Stimulated activated memory B cell treated with anti-CD40 and anti-IgM and Interleukin-4, amounts not matched to agents 10 μg/mL and 1 μg/mL and 100 μg/mL, for 72 hours (primary cell): Measurements from ENCODE around the gene PEX11A.
"Not testable (repeated sequence)": the region's sequence is repeated elsewhere in the genome, so short reads cannot be mapped to it uniquely, and the experiment has no call there.

ENCODE experiments used
- ATAC-seq: fragments of 150-1000 bp; cut with Tn5 transposase; 2 replicates; pipeline ENCODE4 v1.10.0; 2021
- H3K27ac Mint-ChIP-seq: one replicate; pipeline ENCODE4 v1.8.0; 2022; ENCODE audit warnings: mild to moderate bottlenecking, mixed read lengths
- H3K27me3 Mint-ChIP-seq: one replicate; pipeline ENCODE4 v1.8.0; 2022; ENCODE audit warnings: mixed read lengths
- H3K36me3 Mint-ChIP-seq: one replicate; pipeline ENCODE4 v1.8.0; 2022; ENCODE audit warnings: mixed read lengths
- H3K4me1 Mint-ChIP-seq: one replicate; pipeline ENCODE4 v1.8.0; 2022; ENCODE audit warnings: mixed read lengths
- H3K4me3 Mint-ChIP-seq: one replicate; pipeline ENCODE4 v1.8.0; 2022; ENCODE audit warnings: mild to moderate bottlenecking, moderate library complexity, mixed read lengths
- H3K9me3 Mint-ChIP-seq: one replicate; pipeline ENCODE4 v1.8.0; 2022; ENCODE audit warnings: mixed read lengths

Gene PEX11A

DNA sequence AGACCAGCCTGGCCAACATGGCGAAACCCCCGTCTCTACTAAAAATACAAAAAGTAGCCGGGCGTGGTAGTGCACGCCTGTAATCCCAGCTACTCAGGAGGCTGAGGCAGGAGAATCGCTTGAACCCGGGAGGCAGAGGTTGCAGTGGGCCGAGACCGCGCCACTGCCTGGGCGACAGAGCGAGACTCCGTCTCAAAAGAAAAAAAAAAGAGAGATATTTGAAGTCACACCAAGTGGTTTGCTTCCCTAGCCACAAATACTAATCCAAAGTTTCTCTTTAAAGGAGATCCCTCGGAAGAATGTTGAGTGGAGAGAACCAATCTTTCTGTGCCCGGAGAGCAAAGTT is 651 bp downstream of the PEX11A start:
- H3K27me3 Mint-ChIP-seq, H3K36me3 Mint-ChIP-seq, ATAC-seq, H3K9me3 Mint-ChIP-seq: not testable (repeated sequence)
- peaks cover 13% of the 10 kb centered on the region for H3K4me1 Mint-ChIP-seq
- peak overlapping the region; percentile 85 for H3K4me3 Mint-ChIP-seq
- H3K27ac Mint-ChIP-seq: peak overlapping the region; percentile 78

DNA sequence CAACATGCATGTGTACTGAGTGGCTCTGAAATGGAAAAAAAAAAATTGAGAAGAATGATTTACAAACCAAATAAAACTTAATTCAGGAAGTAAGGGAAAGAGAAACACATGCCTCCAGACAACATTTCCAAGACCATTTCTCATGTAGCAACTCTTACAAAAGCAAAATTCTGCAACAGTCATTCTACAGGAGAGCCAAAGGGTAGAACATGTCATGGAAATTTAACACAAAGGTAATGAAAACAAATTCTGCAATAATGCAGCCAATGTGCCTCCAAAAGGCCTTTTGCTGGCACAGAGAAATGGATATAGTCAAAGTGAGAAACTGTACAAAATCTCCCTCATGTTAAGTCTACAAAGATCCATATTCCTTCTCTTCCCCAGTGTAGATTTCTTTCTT is 4.0 kb downstream of the PEX11A start:
- H3K9me3 Mint-ChIP-seq: no peaks in the 10 kb centered on the region
- no peaks in the 10 kb centered on the region for H3K27me3 Mint-ChIP-seq
- no peak overlapping the region for H3K27ac Mint-ChIP-seq
- H3K36me3 Mint-ChIP-seq: peaks cover 21% of the 10 kb centered on the region
- no peak overlapping the region for H3K4me3 Mint-ChIP-seq
- ATAC-seq: no peak
- H3K4me1 Mint-ChIP-seq: peaks cover 13% of the 10 kb centered on the region

DNA sequence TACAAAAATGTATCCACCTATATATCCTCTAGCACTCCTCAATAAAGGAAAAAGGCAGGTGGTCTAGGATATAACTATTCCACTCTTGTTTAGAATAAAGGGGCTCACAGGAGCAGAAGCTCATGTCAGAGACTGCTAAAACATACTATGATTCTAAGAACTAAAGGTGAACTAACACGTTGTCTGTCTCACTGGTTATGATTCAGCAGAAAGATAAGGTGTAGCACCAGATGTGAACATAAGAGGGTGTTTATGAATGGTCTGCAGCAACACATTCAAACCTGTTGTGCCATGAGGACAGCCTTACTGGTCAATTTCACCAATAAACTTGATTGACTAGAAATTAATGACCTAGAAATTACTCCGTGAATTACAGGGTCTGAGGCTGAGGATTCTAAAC is 4.6 kb downstream of the PEX11A start:
- peaks cover 21% of the 10 kb centered on the region for H3K36me3 Mint-ChIP-seq
- H3K9me3 Mint-ChIP-seq: no peaks in the 10 kb centered on the region
- H3K4me1 Mint-ChIP-seq: peaks cover 11% of the 10 kb centered on the region

DNA sequence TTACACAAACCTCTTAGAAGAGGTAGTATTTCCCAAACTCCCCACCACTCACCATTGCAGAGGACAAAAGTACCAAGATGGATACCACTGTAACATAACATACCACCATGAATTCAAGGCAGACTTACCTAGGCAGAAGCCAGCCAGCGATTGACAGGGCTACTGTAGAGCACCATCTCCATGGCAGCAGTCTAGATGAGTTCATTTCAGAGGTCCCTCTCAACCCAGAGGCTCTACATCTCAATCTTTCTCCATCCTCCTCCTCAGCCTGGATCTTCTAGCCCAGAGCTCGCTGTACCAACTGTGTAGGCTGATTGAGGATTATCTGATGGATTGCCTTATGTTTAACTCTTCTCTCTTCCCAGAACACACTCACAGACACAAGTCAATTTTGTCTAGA is 9.4 kb downstream of the PEX11A start:
- no peaks in the 10 kb centered on the region for H3K27me3 Mint-ChIP-seq
- peaks cover 21% of the 10 kb centered on the region for H3K36me3 Mint-ChIP-seq
- H3K9me3 Mint-ChIP-seq: no peaks in the 10 kb centered on the region
- no peak for ATAC-seq
- no peak overlapping the region for H3K27ac Mint-ChIP-seq
- H3K4me3 Mint-ChIP-seq: no peak overlapping the region
- H3K4me1 Mint-ChIP-seq: no peaks in the 10 kb centered on the region

More for the DNA sequence above, 4.6 kb downstream of the PEX11A start:
- no peak overlapping the region for H3K4me3 Mint-ChIP-seq
- H3K27ac Mint-ChIP-seq: no peak overlapping the region
- no peaks in the 10 kb centered on the region for H3K27me3 Mint-ChIP-seq
- no peak for ATAC-seq

DNA sequence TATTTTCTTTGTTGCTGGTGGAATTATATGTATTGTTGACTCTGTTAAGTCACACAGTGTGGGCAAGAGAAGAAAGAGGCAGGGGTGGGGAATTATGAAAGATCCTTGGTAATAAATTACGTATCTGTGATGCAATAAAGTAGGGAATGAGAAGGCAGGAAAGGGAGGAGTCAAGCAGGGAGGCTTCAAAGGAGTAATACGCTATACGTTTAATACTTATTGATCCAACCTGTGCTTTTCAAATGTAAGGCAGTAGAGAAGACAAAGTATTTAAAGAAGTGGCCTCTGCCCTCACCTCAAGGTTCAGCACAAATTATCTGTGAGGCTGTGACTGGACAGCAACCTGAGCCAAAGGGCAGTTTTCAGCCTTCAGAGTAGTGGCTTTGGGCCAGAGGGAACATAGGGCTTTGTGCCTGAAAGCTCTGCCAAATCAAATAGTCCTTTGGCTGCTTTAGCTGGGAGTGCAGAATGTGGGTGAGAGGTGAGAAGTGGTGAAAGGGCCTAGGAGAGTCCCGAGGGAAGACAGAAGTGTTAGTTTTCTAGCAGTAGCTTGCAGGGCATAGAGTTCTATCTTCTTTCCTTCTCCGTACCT is 10.2 kb downstream of the PEX11A start:
- H3K4me3 Mint-ChIP-seq: no peak overlapping the region
- no peak overlapping the region for H3K27ac Mint-ChIP-seq
- peaks cover 17% of the 10 kb centered on the region for H3K36me3 Mint-ChIP-seq
- H3K4me1 Mint-ChIP-seq: no peaks in the 10 kb centered on the region
- no peaks in the 10 kb centered on the region for H3K27me3 Mint-ChIP-seq
- no peak for ATAC-seq
- H3K9me3 Mint-ChIP-seq: no peaks in the 10 kb centered on the region

DNA sequence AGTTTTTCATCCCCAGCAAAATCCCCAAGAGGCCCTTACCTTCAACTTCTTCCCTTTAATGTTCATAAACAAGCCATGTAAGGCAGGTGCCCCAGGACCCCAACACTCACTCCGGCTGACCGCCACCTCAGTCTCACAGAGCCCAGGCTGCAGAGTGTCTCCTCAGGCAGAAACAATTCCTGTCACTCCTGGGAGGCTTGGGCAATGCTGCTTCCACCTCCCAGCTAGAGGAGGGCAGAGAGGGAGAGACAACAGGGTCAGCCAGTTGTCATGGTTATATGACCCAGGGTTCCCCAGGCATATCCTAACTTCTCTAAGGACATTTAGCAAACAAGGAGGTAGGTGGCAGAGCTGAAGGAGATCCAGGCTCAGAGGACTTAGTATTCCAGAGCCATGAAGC is 11.3 kb downstream of the PEX11A start, which contains the start of gene PLIN1:
Gene PLIN1, minus strand, starts transcription at position 156 of the 400 bp plus-strand sequence. CDS start 1,878 bp downstream, outside the sequence.
- no peak within 1 kb of the TSS for H3K27ac Mint-ChIP-seq
- H3K27me3 Mint-ChIP-seq: no peaks in the 10 kb centered on the region
- H3K9me3 Mint-ChIP-seq: no peaks in the 10 kb centered on the region
- no peak within 1 kb of the TSS for H3K4me3 Mint-ChIP-seq
- H3K4me1 Mint-ChIP-seq: no peaks in the 10 kb centered on the region
- no peak for ATAC-seq
- H3K36me3 Mint-ChIP-seq: peaks cover 15% of the 10 kb centered on the region

DNA sequence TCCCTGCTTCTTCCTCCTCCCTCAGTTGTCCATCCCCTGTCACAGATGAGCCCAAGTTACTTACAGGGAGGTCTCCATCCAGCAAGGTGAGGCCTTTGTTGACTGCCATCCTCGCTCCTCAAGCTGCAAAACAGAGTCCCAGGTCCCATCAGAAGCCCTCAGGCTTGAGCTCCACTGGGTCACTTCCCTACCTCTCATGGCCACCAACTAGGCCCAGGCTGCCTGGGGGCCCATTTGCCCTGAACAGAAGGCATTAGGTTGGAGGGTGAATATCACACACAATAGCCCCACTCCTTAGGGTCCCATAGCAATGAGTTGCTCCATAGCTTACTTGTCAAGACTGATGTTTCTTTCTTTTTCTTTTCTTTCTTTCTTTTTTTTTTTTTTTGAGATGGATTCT is 13.2 kb downstream of the PEX11A start:
- Mint-ChIP-seq H3K27me3 (peaks cover 8% of the 10 kb centered on the region), H3K4me3 (no peak overlapping the region), H3K4me1 (no peaks in the 10 kb centered on the region), H3K36me3 (peaks cover 6% of the 10 kb centered on the region), H3K9me3 (peaks cover 3% of the 10 kb centered on the region), H3K27ac (no peak overlapping the region)
- ATAC-seq: no peak

DNA sequence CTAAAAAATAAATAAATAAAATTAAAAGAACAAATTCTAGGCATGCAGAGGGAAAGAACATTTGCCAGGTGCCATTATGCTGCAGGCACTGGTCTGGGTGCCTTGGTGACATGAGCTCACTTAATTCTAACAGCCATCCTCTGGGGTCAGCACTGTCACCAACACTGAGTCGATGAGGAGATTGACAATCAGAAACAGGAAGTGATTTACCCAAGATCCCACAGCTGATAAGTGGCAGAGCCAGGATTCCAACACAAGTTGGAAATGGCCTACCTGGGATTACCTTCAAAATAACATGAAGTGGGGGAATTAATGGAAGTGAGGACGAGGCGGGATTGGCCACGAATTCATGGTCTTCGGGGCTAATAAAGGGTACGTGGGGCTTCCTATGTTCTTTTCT is 14.9 kb downstream of the PEX11A start:
- Mint-ChIP-seq H3K27me3 (peaks cover 8% of the 10 kb centered on the region), H3K4me1 (no peaks in the 10 kb centered on the region), H3K36me3 (no peaks in the 10 kb centered on the region), H3K9me3 (peaks cover 3% of the 10 kb centered on the region), H3K27ac (no peak overlapping the region), H3K4me3 (no peak overlapping the region)
- ATAC-seq: no peak

DNA sequence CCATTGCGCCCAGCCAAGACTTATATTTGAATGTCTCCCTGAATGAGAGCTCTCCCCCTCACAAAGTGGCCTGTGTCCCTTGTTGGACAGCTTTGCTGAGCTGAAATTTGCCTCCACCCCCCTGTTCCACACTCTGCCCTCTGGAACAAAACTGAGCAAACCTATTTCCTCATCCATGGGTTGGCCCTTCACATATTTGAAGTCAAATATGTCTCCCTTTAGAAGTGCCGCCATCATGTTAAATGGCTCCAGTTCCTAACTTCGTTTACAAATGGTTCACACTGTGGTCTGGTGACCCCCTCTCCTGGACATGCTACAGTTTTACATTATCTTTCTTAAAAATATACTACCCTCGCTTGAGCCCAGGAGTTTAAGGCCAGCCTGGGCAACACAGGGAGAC is 16.0 kb downstream of the PEX11A start:
- Mint-ChIP-seq H3K36me3 (no peaks in the 10 kb centered on the region), H3K4me1 (no peaks in the 10 kb centered on the region)

DNA sequence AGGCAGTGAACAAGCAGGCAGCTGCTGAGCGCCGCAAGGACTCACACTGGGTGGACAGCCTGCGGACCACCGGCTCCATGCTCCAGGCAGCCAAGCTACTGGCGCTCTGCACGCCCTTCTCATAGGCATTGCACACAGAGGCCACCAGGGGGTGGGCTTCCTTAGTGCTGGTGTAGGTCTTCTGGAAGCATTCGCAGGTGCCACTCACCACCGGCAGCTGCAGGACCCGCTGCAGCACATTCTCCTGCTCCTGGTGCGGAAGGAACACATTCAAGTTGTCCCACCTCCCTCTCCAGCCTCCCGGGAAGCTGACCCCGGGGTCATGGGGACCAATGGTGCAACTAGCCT is 17.4 kb downstream of the PEX11A start:
- H3K9me3 Mint-ChIP-seq: peaks cover 4% of the 10 kb centered on the region
- peaks cover 11% of the 10 kb centered on the region for H3K27me3 Mint-ChIP-seq
- H3K36me3 Mint-ChIP-seq: no peaks in the 10 kb centered on the region
- no peaks in the 10 kb centered on the region for H3K4me1 Mint-ChIP-seq
- no peak overlapping the region for H3K27ac Mint-ChIP-seq
- no peak for ATAC-seq
- H3K4me3 Mint-ChIP-seq: no peak overlapping the region

More for the DNA sequence above, 16.0 kb downstream of the PEX11A start:
- H3K9me3 Mint-ChIP-seq: peaks cover 3% of the 10 kb centered on the region
- H3K27ac Mint-ChIP-seq: no peak overlapping the region
- H3K27me3 Mint-ChIP-seq: peaks cover 8% of the 10 kb centered on the region
- H3K4me3 Mint-ChIP-seq: no peak overlapping the region
- ATAC-seq: no peak

DNA sequence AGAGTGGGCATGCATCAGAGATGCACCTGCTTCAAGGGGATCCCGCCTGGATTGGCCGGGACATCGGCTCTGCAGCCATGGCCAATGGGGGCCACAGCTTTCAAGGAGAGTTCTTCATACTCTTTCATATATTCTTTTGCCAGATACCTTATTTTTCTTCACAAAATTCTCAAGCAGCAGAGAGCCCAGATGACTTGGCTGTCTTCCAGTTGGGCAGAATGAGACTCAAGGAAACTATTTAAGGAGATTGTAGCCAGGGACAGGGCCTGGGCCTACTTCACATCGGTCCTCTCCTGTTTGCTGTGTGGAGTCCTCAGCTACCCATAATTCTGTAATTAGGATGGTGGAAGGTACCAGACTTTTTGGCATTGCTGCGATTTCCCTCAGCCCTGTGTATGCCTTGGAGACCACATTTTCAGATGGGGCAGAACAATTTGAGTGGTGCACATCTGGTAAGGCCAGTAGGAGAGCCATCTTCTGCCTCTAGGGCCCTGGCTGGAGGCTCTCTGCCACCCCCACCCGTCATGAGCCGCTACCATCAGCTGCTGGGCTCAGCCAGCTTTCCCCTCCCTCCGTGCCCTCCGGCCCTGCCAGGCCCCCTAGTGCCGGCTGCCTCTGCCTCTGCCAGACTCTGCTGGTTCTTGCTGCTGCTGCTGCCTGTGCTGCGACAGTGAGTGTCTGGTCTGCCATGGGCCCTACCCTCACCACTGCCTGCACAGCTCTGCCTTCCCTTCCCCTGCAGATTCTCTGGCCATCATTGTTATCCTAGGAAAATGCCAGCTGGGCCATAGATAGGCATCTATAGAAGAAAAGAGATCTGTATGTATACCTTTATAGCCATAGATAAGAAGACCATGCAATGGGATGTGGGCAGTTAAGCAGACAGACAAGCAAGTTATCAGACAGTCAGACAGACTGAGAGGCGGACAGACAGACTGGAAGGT is 18.1 kb downstream of the PEX11A start:
- Mint-ChIP-seq H3K9me3 (peaks cover 6% of the 10 kb centered on the region), H3K4me1 (no peaks in the 10 kb centered on the region), H3K4me3 (no peak overlapping the region), H3K27ac (no peak overlapping the region), H3K36me3 (no peaks in the 10 kb centered on the region), H3K27me3 (peaks cover 17% of the 10 kb centered on the region)
- ATAC-seq: no peak

DNA sequence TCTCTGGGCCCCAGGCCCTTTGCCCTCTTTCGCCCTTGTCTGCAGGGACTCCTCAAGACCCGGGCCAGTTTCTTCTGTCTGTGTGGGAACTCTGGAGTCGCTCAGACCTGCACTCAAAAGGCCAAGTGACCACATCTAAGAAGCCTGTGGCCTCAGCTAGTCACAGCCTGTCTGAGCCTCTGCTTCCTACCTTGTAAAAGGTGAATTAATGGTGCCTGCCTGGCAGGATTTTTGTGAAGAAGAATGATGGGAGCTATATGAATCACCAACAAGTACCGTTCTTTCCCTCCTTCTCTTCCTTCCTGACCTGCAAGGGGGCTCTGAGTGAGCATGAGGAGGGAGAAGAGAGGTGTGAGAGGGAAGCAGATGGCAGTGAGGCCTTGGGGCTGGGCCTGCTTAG is 18.9 kb downstream of the PEX11A start:
- peaks cover 6% of the 10 kb centered on the region for H3K9me3 Mint-ChIP-seq

DNA sequence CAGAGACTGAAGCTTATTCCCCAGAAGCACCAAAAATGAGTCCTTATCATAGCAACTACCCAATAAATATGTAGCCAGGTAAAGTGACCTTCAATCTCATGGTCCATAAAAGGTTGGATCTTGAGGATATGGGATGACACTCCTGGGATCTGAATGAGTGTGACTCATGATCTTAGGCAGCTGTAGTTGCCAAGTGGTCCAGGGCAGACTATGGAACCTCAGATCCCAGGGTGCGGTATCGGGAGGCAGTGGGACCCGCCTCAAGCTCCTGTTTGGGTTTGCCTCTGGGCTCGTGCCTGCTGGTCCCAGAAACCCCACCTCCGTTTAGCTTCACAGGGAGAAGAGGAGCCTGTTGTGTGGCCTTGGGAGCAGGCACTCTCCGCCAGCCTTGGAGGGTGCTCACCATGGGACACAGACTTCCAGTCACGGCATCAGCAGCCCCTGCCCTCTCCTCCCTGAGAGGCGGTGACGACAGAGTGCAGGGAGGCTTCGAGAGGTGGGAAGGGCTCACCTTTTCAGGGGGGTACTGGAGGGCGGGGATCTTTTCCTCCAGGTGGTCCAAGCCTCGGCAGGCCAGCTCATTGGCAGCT is 19.5 kb downstream of the PEX11A start:
- Mint-ChIP-seq H3K36me3 (no peaks in the 10 kb centered on the region), H3K4me3 (no peak overlapping the region), H3K27ac (no peak overlapping the region), H3K9me3 (peaks cover 6% of the 10 kb centered on the region), H3K4me1 (no peaks in the 10 kb centered on the region), H3K27me3 (peaks cover 31% of the 10 kb centered on the region)
- ATAC-seq: no peak

More for the DNA sequence above, 18.9 kb downstream of the PEX11A start:
- peaks cover 25% of the 10 kb centered on the region for H3K27me3 Mint-ChIP-seq
- no peaks in the 10 kb centered on the region for H3K36me3 Mint-ChIP-seq
- H3K4me3 Mint-ChIP-seq: no peak overlapping the region
- H3K4me1 Mint-ChIP-seq: no peaks in the 10 kb centered on the region
- H3K27ac Mint-ChIP-seq: no peak overlapping the region
- no peak for ATAC-seq

DNA sequence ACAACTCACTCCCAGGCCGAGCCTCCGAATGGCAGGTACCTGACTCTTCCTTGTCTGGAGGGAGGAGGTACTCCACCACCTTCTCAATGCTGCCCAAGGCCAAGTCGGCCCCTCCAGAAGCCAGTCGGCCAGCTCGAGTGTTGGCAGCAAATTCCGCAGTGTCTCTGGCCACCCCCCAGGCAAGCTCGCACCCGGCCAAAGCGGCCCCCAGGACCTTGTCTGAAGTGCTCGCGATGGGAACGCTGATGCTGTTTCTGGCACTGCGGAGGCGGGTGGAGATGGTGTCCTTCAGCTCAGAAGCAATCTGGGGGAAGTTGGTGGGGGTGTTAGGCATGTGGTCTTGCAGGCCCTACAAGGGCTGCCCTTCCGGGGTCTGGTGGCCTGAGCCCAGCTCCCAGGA is 20.6 kb downstream of the PEX11A start:
- no peak for ATAC-seq

DNA sequence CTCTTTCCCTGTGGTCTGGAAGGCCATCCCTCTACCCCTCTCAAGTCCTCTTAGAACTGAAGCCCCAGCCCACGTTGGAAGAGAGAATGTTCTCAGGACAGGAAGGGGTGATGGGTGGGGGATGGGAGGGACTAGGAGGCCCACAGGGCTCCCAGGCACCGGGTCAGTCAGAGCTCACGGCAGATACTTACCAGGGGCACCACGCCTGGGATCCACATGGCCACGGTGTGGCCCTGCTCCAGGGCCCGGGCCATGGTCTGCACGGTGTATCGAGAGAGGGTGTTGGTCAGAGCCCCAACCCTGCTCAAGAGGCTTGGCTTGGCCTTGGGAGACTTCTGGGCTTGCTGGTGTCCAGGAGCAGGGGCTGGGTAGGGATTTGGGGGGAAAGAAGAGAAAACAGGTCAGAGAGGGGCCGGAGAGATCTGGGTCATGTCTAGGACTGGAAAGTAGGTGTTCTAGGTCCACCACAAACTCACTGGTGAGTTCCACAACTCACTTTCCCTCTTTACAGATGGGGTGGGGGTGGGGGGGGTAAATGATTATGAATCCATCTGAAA is 21.2 kb downstream of the PEX11A start:
- H3K36me3 Mint-ChIP-seq: no peaks in the 10 kb centered on the region
- no peak overlapping the region for H3K27ac Mint-ChIP-seq
- peaks cover 42% of the 10 kb centered on the region for H3K27me3 Mint-ChIP-seq
- no peaks in the 10 kb centered on the region for H3K4me1 Mint-ChIP-seq
- H3K9me3 Mint-ChIP-seq: peaks cover 6% of the 10 kb centered on the region
- no peak overlapping the region for H3K4me3 Mint-ChIP-seq
- no peak for ATAC-seq

More for the DNA sequence above, 20.6 kb downstream of the PEX11A start:
- Mint-ChIP-seq H3K4me3 (no peak overlapping the region), H3K4me1 (no peaks in the 10 kb centered on the region), H3K36me3 (no peaks in the 10 kb centered on the region), H3K27ac (no peak overlapping the region), H3K27me3 (peaks cover 37% of the 10 kb centered on the region), H3K9me3 (peaks cover 6% of the 10 kb centered on the region)
